Measurements from ENCODE around the gene SLC6A11.

SLC6A11 gene

GRCh38 chr3:10816019-10816862, at the start of gene SLC6A11:
Gene SLC6A11, plus strand, starts transcription at chr3:10816228. Its CDS starts 38 bp downstream, at chr3:10816266.
- DNase-seq: no peak

- no peak for DNase-seq
Observed at GRCh38 chr3:10768708-10769394, 47.2 kb upstream of the SLC6A11 start.

- no peak for DNase-seq
Observed at GRCh38 chr3:10770547-10770946, 45.5 kb upstream of the SLC6A11 start.

GRCh38 chr3:10770981-10771380, 45.0 kb upstream of the SLC6A11 start:
- DNase-seq: no peak

GRCh38 chr3:10771486-10772270, 44.4 kb upstream of the SLC6A11 start:
- DNase-seq: no peak

GRCh38 chr3:10772271-10773161, 43.5 kb upstream of the SLC6A11 start:
- DNase-seq: no peak

GRCh38 chr3:10774129-10774670, 41.8 kb upstream of the SLC6A11 start:
- no peak for DNase-seq

- DNase-seq: no peak
Observed at GRCh38 chr3:10774825-10775224, 41.2 kb upstream of the SLC6A11 start.

- DNase-seq: no peak
Observed at GRCh38 chr3:10775259-10775658, 40.8 kb upstream of the SLC6A11 start.

GRCh38 chr3:10775828-10776227, 40.2 kb upstream of the SLC6A11 start:
- DNase-seq: no peak

GRCh38 chr3:10777627-10778026, 38.4 kb upstream of the SLC6A11 start:
- no peak for DNase-seq

GRCh38 chr3:10778492-10779292, 37.3 kb upstream of the SLC6A11 start:
- no peak for DNase-seq

- no peak for DNase-seq
Observed at GRCh38 chr3:10779293-10779805, 36.7 kb upstream of the SLC6A11 start.

- no peak for DNase-seq
Observed at GRCh38 chr3:10780243-10780642, 35.8 kb upstream of the SLC6A11 start.

- no peak for DNase-seq
Observed at GRCh38 chr3:10780922-10781321, 35.1 kb upstream of the SLC6A11 start.

- DNase-seq: no peak
Observed at GRCh38 chr3:10781981-10782380, 34.0 kb upstream of the SLC6A11 start.

GRCh38 chr3:10783360-10784351, 32.4 kb upstream of the SLC6A11 start:
- no peak for DNase-seq

GRCh38 chr3:10786640-10787039, 29.4 kb upstream of the SLC6A11 start:
- DNase-seq: no peak

- DNase-seq: no peak
Observed at GRCh38 chr3:10788451-10788850, 27.6 kb upstream of the SLC6A11 start.

GRCh38 chr3:10790713-10791112, 25.3 kb upstream of the SLC6A11 start:
- no peak for DNase-seq

All from femur (tissue), 1 donor.